LNCAP (cell line): ENCODE results near the gene SDR39U1.
A peak's percentile ranks its signal among the peaks of the same experiment; 100 is the strongest.

Experiments
- TF ChIP-seq, protein P1 (sequence below): fragments of 450-650 bp; IDR thresholded peaks from 2 replicates; pipeline ENCODE4 v1.5.1; 2017; ENCODE audit warnings: mild to moderate bottlenecking

Gene SDR39U1

DNA sequence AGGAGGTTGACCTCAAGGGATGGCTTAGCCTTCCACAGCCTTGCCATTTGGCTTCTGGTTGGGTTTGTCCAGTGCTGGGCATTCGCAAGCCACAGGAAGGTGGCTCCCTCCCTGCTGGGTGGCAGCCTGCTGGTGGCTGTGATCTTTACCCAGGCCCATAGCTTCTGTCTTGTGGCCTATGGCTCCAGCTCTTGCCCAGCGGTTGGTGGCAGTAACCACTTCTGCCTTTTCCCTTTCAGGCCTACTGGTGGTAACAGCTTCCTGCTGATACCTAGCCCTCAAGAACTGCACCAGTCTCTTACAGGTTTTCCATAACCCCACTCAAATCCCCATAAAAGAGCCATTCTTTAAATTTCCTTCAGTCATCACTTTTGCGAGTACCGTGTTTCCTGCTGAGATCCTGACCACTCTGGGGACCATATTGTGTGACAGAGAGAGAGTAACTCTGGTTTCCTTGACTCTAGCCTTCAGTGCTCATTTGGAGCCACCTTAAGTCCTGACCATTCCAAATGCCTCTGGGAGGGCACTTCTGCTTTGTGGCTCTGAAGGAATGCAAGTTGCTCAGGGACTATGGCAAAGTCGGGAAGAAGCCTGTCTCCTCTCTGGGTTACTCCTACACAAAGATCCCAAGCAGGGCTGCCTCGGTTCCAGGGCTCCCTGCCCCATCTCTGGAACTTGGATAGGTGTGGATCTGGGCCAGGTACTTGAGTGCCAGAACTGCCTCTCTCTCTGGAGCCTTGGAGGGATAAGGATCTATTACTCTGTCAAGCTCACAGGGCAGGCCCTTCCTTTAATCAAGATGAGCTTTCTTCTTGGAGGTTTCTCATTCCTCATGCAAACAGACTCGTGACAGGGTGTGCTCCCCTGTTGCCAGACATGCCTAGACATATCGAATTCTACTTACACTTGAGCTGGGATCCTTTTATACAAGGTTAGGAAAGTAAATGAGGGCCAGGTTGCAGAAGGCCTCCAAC lies 46.7 kb downstream of the SDR39U1 start:
- TF ChIP-seq, protein P1, sequence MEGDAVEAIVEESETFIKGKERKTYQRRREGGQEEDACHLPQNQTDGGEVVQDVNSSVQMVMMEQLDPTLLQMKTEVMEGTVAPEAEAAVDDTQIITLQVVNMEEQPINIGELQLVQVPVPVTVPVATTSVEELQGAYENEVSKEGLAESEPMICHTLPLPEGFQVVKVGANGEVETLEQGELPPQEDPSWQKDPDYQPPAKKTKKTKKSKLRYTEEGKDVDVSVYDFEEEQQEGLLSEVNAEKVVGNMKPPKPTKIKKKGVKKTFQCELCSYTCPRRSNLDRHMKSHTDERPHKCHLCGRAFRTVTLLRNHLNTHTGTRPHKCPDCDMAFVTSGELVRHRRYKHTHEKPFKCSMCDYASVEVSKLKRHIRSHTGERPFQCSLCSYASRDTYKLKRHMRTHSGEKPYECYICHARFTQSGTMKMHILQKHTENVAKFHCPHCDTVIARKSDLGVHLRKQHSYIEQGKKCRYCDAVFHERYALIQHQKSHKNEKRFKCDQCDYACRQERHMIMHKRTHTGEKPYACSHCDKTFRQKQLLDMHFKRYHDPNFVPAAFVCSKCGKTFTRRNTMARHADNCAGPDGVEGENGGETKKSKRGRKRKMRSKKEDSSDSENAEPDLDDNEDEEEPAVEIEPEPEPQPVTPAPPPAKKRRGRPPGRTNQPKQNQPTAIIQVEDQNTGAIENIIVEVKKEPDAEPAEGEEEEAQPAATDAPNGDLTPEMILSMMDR, result no peak

GRCh38 chr14:24394275-24394674 lies 48.3 kb downstream of the SDR39U1 start:
- TF ChIP-seq, protein P1, result no peak

DNA sequence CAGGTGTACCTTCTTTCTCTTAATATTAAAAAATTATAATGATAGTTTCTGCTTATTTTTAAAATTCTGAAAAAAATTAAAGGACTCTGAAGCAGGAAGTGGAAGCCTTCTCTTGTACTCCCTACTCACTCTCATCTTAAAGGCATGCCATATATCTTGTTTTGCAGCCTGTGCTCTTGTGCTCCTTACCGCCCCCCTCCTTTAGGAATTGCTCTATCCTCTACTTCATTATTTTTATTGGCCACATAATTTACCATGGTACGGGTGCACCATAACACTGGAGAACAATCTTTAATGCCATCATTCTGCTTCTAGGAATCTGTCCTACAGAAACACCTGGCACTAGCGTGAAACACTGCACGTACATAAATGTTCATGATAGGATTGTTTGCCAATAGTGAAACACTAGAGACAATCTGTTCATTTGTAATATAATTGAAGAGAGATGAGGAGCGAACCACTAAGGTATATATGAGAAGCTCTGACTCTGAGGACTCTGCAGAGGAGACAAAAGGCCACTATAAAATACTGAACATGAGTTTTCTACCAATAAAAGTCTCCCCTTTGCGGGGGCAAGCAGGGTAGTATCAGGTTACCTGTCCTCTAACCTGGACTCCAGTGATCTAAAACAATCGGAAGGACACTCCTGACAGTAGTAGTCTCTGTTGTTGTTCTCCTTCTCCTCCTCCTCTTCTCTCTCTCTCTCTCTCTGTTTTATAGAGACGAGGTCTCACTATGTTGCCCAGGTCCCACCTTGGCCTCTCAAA lies 50.1 kb downstream of the SDR39U1 start:
- TF ChIP-seq, protein P1, result peak; percentile 26; the same call in 1 of the 2 replicates

DNA sequence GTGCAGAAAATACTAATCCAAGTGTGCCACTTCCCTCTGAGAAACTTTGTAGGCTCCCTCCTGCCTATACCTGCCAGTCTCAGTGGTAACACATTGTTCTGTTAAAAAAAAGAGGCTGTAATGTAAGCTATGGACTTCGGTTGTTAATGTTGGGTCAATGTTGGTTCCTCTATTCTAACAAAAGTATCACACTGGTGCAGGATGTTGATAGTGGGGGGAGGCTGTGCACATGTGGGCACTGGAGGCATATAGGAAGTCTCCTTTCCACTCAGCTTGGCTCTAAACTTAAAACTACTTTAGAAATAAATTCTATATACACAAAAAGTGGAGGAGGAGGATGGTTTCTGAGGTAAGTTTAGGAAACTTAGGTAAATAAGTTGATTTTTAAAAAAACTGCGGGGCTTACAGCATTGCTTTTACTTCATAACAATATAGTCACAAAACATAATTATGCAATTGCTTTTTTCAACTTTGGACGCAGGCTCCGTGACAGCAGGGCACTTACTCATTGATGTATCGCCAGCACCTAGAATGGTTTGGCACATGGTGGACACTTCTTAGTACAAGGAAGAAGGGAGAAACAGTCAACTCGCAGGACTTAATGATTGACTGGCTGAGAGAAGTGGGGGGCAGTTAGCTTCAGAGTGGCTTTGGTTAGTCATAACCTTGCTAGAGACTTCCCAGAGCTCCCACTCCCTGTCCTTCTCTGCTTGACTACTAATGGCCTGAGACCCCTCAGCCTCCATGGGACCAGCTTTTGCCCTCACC lies 51.7 kb downstream of the SDR39U1 start:
- TF ChIP-seq, protein P1, result no peak
